ENCODE measurements around the gene FAF1. TPM values are rescaled to one million over a fixed set of nuclear protein-coding genes. Genes with fewer than 3 reads are reported as not detected.

The FAF1 gene
- total and polyA plus RNA-seq, 9 of the 15 experiments (the other 6 are each of a cell fraction or from before 2014, with no cell fraction given): 48.7 to 225 (median 118) TPM

- Histone ChIP-seq H3K9me1 (ENCODE audit: control insufficient read depth, insufficient read depth, low read length) (no peaks in the 10 kb centered on the region), H4K20me1 (replicated peaks; ENCODE audit: control insufficient read depth, insufficient read depth, low read length) (no peaks in the 10 kb centered on the region), H3K9ac (ENCODE audit: insufficient read depth in 1 of 2, low read depth in 2 of 2, low read length in 2 of 2) (no peak overlapping the region; a peak in 1 of 4 replicates), H3K27me3 (ENCODE audit: control insufficient read depth in 2 of 2, insufficient read depth in 2 of 2, low read length in 2 of 2) (no peaks in the 10 kb centered on the region), H3K79me2 (ENCODE audit: control insufficient read depth, insufficient read depth, low read length) (peaks cover 22% of the 10 kb centered on the region), H3K4me3 (no peak overlapping the region), H3K4me2 (ENCODE audit: insufficient read depth, low read length) (no peak overlapping the region), H3K27ac (ENCODE audit: extremely low read depth, low read depth, low read length) (no peak overlapping the region), H3K4me1 (replicated peaks in 1 of 2; ENCODE audit: control insufficient read depth in 2 of 2, insufficient read depth in 2 of 2, low read length in 2 of 2) (no peaks in the 10 kb centered on the region), H2AFZ (ENCODE audit: low read depth, low read length) (no peak overlapping the region), H3K9me3 (replicated peaks; ENCODE audit: control insufficient read depth, insufficient read depth, low read depth, low read length) (no peaks in the 10 kb centered on the region), H3K36me3 (ENCODE audit: control insufficient read depth, insufficient read depth, low read length) (peaks cover 16% of the 10 kb centered on the region)
- FAIRE-seq: no peak
- no TSS peak for BruUV-seq (replicated peaks)
- in situ Hi-C loops (cut with MboI) (no loop called here), intact Hi-C loops (cut with micrococcal nuclease) (no loop called here)
- DNase-seq (ENCODE audit: extremely low read depth in 1 of 4, low spot score in 3 of 4): peak in 1 of 4 experiments; percentile 20
- ATAC-seq: no peak
- POLR2A ChIA-PET: interaction anchor here (1.7 kb wide), 1 partner anchor 12 kb away, joined by 3 read pairs; no protein-coding TSS in a partner anchor
- 81% methylated on average over 2 of the region's 2 CpGs for WGBS (ENCODE audit: insufficient coverage, low coverage, missing lambda C conversion rate)
- TF ChIP-seq, protein P1, sequence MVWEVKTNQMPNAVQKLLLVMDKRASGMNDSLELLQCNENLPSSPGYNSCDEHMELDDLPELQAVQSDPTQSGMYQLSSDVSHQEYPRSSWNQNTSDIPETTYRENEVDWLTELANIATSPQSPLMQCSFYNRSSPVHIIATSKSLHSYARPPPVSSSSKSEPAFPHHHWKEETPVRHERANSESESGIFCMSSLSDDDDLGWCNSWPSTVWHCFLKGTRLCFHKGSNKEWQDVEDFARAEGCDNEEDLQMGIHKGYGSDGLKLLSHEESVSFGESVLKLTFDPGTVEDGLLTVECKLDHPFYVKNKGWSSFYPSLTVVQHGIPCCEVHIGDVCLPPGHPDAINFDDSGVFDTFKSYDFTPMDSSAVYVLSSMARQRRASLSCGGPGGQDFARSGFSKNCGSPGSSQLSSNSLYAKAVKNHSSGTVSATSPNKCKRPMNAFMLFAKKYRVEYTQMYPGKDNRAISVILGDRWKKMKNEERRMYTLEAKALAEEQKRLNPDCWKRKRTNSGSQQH (CRISPR knock-in tag; IDR thresholded peaks at IDR 0.05): no peak
- TF ChIP-seq ETS2 (tag; IDR thresholded peaks at IDR 0.05; ENCODE audit: borderline replicate concordance, poor library complexity, severe bottlenecking): no peak
- TF ChIP-seq, protein P2, sequence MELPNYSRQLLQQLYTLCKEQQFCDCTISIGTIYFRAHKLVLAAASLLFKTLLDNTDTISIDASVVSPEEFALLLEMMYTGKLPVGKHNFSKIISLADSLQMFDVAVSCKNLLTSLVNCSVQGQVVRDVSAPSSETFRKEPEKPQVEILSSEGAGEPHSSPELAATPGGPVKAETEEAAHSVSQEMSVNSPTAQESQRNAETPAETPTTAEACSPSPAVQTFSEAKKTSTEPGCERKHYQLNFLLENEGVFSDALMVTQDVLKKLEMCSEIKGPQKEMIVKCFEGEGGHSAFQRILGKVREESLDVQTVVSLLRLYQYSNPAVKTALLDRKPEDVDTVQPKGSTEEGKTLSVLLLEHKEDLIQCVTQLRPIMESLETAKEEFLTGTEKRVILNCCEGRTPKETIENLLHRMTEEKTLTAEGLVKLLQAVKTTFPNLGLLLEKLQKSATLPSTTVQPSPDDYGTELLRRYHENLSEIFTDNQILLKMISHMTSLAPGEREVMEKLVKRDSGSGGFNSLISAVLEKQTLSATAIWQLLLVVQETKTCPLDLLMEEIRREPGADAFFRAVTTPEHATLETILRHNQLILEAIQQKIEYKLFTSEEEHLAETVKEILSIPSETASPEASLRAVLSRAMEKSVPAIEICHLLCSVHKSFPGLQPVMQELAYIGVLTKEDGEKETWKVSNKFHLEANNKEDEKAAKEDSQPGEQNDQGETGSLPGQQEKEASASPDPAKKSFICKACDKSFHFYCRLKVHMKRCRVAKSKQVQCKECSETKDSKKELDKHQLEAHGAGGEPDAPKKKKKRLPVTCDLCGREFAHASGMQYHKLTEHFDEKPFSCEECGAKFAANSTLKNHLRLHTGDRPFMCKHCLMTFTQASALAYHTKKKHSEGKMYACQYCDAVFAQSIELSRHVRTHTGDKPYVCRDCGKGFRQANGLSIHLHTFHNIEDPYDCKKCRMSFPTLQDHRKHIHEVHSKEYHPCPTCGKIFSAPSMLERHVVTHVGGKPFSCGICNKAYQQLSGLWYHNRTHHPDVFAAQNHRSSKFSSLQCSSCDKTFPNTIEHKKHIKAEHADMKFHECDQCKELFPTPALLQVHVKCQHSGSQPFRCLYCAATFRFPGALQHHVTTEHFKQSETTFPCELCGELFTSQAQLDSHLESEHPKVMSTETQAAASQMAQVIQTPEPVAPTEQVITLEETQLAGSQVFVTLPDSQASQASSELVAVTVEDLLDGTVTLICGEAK (IDR thresholded peaks at IDR 0.05): peak; percentile 50
- TF ChIP-seq, protein P2 (CRISPR knock-in tag; IDR thresholded peaks at IDR 0.05): no peak
- TF ChIP-seq ELF1 (tag; IDR thresholded peaks at IDR 0.05): no peak
- CTCF ChIA-PET (ENCODE audit: low intra/inter-chr PET ratio): no interaction called here
These were observed 163.8 kb downstream of the FAF1 start for GRCh38 chr1:50796272-50796671.

Data from K562 (cell line).